GM19397 (cell line): Measurements from ENCODE around the gene LMBRD1.
"Not testable (repeated sequence)": the region's sequence is repeated elsewhere in the genome, so short reads cannot be mapped to it uniquely, and the experiment has no call there.

Experiments used
- ATAC-seq: cut with Tn5 transposase; IDR thresholded peaks from one replicate; pipeline ENCODE4 v1.9.1; 2021; ENCODE audit warnings: mild to moderate bottlenecking, moderate library complexity; ENCODE audit not compliant: unreplicated experiment

The LMBRD1 gene

GRCh38 chr6:69756907-69757306 lies 39.9 kb downstream of the LMBRD1 start:
- no peak for ATAC-seq

GRCh38 chr6:69756366-69756765 lies 40.4 kb downstream of the LMBRD1 start:
- no peak for ATAC-seq

- no peak for ATAC-seq
Observed at GRCh38 chr6:69735027-69735426, 61.8 kb downstream of the LMBRD1 start.

GRCh38 chr6:69732640-69733039 lies 64.2 kb downstream of the LMBRD1 start:
- ATAC-seq: no peak

GRCh38 chr6:69732045-69732444 lies 64.8 kb downstream of the LMBRD1 start:
- no peak for ATAC-seq

- ATAC-seq: no peak
Observed at GRCh38 chr6:69729870-69730449, 66.8 kb downstream of the LMBRD1 start.

- ATAC-seq: no peak
Observed at GRCh38 chr6:69722683-69723082, 74.1 kb downstream of the LMBRD1 start.

- ATAC-seq: no peak
Observed at GRCh38 chr6:69719602-69720193, 77.1 kb downstream of the LMBRD1 start.

- no peak for ATAC-seq
Observed at GRCh38 chr6:69706724-69707123, 90.1 kb downstream of the LMBRD1 start.

GRCh38 chr6:69705954-69706353 lies 90.9 kb downstream of the LMBRD1 start:
- ATAC-seq: no peak

GRCh38 chr6:69704916-69705315 lies 91.9 kb downstream of the LMBRD1 start:
- no peak for ATAC-seq

GRCh38 chr6:69699655-69700054 lies 97.2 kb downstream of the LMBRD1 start:
- ATAC-seq: no peak

- no peak for ATAC-seq
Observed at GRCh38 chr6:69696273-69696672, 100.5 kb downstream of the LMBRD1 start.

GRCh38 chr6:69693762-69694161 lies 103.0 kb downstream of the LMBRD1 start:
- ATAC-seq: no peak

GRCh38 chr6:69690986-69691385 lies 105.8 kb downstream of the LMBRD1 start:
- no peak for ATAC-seq

- ATAC-seq: no peak
Observed at GRCh38 chr6:69680302-69680701, 116.5 kb downstream of the LMBRD1 start.

GRCh38 chr6:69673298-69673697 lies 123.5 kb downstream of the LMBRD1 start:
- no peak for ATAC-seq

GRCh38 chr6:69668916-69669315 lies 127.9 kb downstream of the LMBRD1 start:
- no peak for ATAC-seq

- not testable (repeated sequence) for ATAC-seq
Observed at GRCh38 chr6:69666779-69667178, 130.0 kb downstream of the LMBRD1 start.

GRCh38 chr6:69665437-69665836 lies 131.4 kb downstream of the LMBRD1 start:
- ATAC-seq: no peak

GRCh38 chr6:69664551-69664950 lies 132.3 kb downstream of the LMBRD1 start:
- ATAC-seq: no peak

- no peak for ATAC-seq
Observed at GRCh38 chr6:69663215-69663614, 133.6 kb downstream of the LMBRD1 start.

- no peak for ATAC-seq
Observed at GRCh38 chr6:69650703-69651102, 146.1 kb downstream of the LMBRD1 start.
